Stimulated activated naive CD4-positive, alpha-beta T cell (primary cell): Measurements from ENCODE around the gene KIAA1549.

Source experiments
- DNase-seq, 6 experiments: peaks; one replicate each; lab custom pipeline; 2025; lab: John Stamatoyannopoulos, UW

KIAA1549 gene

DNA sequence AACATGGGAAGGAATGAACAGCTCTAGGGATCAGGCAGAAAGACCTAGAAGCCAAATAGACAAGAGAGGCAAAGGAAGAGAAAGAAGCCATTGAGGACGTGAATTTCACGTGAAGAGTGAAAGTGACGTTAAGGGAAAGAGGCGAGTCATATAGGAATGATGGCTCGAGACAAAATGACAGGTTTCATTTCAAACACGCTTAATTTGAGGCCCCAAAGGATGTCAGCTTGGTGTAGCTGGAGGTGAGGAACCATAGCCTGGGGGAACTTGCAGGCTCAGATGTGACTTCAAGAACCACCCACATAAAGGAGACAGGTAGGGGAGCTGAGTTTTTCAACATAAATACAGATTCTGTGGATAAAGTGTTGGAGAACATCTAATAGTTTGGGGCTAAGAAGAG lies 98.9 kb downstream of the KIAA1549 start:
- no peak for DNase-seq

DNA sequence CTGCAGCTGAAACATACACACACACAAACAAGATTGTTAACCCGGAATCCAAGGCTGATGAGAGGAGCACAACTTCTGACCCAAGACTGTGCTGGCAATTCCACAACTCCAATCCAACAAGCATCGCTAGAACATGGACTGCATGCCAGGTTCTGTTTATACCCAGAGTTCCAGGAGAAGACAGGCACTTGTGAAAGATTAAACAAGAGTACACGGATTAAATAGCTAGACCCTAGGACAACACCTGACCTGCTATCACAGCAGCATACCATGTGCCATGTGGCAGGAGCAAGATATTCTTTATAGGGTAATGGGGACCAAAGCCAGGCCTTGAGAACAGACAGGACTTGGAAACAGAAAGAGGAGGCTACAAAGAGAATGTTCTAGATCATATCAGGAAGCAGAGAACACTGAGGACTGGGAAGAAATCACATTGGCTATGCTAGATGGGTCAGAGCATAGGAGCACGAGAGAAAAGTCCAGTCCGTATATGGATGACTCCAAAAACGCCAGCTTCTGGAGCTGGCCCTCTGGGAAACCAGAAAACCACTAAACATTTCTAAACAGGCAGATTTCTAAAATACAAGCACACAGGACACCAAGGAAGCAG lies 99.5 kb downstream of the KIAA1549 start:
- DNase-seq = no peak

DNA sequence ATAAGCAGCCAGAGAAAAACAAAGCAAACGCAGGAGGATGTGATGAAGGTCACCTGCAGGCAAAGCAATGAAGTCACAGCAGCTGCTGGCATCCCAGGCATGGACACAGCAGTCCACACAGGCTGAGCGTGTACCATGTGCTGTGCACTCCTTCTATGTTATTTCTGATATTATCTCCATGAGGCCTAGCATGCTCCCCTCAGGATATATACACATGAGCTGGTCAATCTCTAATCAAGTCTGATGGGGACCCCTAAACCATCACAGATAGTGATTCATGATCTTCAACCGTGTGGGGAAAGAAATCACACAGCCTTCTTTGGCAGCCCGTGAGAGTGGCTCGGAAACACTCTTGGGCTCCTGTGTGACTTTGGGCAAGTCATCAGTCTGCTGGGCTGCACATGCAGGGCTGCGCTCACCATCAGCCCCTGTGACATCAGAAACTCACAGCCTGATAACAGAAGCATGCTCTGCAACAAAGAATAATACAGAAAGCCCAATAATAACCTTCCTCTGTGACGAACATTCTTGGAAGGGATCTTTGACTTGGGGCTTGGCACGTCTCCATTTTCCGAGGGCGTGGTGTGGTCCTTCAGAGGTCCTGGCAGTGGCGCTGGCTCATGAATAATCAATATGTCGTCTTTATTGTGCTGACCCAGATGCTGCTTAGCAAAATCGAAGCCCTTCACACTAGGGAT lies 100.2 kb downstream of the KIAA1549 start:
- no peak for DNase-seq

DNA sequence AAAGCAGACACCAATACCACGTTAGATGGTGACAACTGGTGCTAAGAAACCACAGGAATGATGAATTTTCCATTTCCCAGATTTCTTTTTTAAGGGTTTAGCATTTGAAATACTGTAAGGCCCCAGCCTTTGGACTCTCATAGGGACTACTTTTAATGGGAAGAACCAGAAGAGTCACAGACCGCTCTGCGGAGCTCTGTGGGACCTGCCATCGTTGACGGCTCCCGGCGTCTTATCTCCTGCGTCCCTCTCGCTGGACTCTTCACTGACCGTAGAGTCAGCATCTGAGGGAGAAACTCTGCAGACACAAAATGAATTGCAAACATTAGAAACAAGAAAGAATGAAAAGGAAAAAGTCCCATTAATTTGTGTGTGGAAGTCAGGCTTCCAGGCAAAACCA lies 101.8 kb downstream of the KIAA1549 start:
- no peak for DNase-seq

DNA sequence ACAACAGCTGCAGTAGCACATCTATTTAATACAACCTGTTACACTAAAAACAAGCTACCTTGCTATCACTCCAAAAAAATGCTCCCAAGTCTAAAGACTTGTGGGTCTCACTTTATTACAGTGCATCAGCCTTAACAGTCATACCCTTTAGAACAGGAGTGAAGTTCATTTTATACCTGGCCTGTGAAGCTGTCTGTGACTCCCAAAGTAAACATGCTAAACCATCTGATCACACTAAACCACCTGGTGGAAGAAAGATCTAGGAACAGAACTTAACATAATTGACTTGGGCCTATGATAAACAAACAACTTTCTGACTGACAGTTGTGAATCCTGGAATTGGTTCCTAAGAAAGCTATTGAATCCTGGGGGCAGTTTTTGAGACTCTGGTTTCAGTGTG lies 102.3 kb downstream of the KIAA1549 start:
- no peak for DNase-seq

DNA sequence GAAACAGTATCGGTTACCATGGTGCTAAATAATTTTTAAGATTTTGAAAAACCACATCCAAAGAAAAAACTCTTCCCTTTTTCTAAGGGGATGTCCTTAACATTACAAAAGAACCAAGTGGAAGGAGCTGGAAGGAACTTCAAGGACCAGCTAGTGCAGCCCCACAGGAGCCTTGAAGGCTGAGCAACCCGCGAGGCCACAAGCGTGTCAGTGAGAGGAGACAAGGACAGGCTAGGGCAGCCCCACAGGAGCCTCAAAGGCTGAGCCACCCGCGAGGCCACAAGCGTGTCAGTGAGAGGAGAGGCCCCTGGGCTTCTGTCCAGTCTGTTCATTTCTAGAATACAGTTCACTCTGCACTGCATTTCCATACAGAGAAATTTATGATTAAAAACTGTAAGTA lies 103.1 kb downstream of the KIAA1549 start:
- DNase-seq = no peak

DNA sequence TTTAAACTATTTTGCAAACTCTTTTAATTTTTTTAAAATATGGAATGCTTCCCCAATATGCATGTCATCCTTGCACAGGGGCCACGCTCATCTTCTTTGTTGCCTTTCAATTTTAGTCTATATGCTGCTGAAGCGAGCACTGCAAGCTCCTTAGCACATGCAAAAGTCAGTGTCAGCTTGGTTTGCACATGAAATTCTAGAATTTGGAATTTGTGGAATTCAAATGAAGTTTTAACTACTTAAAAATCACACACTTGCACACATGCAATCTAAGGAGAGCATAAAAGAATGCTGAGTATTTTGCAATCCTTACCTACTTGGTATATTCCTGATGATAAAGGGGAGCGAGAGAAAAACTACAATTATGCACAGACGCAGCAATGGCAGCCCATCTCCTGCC lies 104.9 kb downstream of the KIAA1549 start:
- DNase-seq = no peak

DNA sequence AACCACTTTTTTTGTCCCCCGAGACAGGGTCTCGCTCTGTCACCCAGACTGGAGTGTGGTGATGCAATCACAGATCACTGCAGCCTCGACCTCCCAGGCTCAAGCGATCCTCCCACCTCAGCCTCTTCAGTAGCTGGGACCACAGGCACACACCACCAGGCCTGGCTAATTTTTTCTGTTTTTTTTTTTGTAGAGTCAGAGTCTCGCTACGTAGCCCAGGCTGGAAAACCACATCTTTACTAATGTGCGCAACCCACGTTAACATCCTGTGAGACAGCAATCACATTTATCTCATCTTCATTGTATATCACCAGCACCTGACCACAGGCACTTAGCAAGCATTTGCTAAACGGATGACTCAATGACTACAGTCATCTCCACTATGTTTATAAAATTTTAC lies 105.4 kb downstream of the KIAA1549 start:
- DNase-seq = peak in 5 of 6 experiments; percentile 3 to 67 (median 67)

DNA sequence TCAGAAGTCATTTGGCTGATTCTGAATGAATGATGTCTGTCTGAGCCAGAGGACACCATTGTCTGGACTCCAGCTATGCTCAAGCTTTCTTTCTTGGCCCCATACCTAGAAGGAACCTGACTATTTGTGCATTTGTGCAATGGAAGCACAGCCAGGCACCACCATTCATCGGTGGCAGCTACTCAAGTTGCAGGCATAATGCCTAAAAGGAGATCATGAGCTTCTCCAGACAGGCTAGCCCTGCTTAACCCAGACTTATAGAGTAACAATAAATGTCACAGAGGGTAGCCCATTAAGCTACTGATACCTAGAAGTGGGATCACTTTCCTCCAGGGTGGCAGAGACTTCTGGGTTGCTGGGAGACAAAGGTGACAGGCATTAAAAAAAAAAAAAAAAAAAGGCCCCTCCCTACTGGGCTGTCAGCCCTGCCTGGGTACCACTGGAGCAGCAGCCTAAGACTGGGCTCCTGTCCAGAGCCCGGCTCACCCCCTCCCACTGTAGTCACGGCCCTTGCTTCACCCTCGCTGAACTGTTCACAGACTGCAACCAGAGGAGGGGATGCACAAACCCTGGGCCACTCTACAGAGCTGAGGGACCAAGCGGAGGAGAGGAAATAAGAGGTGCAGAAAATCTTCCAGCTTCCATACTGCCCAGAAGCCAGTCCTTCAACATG lies 107.8 kb downstream of the KIAA1549 start:
- no peak for DNase-seq

DNA sequence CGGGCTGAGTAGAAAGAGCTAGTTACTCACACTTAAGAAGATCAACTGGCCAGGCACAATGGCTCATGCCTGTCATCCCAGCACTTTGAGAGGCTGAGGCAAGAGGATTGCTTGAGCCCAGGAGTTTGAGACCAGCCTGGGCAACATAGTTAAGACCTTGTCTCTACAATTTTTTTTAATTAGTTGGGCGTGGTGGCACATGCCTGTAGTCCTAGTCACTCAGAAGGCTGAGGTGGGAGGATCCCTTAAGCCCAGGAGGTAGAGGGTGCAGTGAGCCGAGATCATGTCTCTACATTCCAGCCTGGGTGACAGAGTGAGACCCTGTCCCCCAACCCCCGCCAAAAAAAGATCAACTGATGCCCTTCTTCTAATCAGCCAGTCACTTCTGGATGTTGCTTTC lies 108.6 kb downstream of the KIAA1549 start:
- DNase-seq = no peak

DNA sequence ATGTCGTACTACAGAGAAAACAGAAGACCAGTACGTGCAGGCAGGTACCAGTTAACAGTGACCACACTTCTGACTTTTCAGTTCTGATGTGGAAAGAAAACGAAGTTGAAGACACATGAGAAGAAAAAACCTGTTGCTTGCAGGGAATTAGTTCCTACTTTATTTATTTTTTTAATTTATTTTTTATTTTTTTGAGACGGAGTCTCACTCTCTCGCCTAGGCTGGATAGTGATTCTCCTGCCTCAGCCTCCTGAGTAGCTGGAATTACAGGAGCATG lies 109.4 kb downstream of the KIAA1549 start:
- DNase-seq = no peak

DNA sequence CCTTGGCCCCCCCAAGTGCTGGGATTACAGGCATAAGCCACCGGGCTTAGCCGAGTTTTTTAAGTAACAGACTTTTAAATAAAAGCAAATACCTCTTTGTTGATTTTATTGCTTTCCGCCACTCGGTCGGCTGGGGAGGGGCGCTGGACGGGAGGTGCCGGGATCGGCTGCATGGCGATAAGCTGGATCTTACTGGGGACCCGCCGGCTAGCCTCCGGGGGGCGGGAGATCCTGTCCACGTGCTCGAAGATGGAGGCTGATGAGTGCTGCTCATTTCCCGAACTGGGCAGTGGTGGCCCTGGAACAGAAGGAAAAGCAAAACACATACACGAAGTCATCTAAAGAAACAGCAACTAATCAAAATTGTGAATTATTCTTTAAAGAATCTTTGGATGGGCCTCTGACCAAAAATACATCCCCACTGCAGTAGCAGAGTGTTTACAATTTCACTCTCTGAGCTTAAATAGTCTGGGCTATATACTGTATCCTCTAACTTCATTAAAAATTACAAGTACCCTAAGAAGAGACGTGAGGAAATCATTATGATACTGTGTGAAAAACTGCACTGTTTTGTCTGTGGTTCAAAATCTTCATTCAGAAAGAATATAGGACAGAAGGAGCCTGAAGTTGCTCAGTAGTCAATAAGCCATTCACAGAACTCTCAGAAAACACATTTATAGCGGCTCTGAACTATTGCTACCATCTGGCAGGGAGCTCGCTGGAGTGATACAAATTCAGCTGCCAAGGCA lies 110.0 kb downstream of the KIAA1549 start:
- DNase-seq = no peak

DNA sequence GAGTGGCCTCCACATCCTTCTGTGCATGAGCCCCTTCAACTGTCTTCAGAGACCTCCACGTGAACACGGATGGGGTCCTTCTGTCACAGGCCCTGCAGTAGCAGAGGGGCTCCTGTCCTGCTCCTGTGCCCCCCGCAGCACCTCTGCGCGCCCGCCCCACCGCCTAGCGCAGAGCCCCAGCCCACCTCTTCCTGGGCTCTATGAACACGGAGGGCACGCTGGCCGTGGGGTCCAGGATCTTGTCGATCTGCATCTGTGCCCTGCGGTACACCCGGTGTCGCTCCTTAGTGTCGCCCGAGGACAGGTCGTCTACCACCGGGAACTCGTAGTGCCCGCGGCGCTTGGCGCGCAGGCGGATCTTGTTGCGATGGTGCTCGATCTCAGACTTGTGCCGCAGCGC lies 111.8 kb downstream of the KIAA1549 start:
- DNase-seq = no peak

DNA sequence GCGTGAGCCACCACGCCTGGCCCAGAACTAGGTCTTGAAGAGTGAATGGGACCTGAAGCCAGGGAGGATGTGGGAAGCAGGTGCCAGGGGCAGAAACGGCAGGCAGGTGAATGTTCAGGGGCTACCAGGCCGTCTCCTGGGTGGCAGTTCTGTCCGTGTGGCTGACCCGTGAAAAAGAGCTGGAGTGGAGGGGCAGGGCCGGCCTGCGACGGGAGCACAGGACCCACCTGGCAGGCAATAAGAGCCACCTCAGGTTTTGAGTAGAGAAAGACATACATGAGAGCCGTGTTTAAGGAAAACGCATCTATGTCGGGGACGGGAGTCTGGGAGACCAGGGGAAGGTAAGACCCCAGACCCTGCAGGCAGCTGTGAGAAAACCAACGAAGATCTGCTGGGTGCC lies 112.5 kb downstream of the KIAA1549 start:
- no peak for DNase-seq

DNA sequence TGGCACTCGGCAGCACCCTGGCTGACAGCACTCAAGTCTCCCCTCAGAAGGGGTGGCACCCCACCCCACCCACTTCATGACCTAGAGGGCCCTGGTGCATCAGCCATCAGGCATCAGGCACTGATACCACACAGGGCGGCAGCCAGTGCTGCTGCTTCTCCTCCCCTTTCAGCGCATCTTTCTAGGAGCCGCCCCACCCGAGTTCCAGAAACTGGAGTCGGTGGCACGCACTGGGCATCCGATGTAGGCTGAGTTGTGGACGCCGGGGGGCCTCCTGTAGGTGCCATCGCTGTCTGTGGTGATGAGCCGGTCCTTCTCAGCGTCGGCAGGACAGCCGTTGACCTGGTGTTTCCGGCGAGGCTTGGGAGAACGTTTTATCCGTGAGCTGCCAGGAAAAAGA lies 113.4 kb downstream of the KIAA1549 start:
- DNase-seq = no peak

DNA sequence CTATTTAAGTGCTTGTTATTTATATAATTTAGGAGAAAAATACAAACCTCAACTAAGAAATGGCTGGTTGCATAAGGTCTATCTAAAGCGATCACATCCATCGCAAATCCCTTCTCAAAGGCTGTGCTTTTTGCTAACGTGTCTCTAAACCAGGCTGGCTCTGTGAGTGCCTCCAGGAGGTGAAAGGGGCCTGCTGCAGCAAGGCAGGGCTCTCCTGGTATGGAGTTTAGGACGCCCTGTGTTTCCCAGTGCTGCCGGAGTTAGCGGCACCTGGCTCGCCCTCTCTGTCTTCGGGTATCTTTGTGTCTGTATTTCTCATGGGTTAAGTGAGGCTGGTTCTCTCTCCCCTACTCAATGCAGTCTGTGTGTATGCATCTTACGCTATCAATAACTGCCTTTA lies 114.8 kb downstream of the KIAA1549 start:
- no peak for DNase-seq

DNA sequence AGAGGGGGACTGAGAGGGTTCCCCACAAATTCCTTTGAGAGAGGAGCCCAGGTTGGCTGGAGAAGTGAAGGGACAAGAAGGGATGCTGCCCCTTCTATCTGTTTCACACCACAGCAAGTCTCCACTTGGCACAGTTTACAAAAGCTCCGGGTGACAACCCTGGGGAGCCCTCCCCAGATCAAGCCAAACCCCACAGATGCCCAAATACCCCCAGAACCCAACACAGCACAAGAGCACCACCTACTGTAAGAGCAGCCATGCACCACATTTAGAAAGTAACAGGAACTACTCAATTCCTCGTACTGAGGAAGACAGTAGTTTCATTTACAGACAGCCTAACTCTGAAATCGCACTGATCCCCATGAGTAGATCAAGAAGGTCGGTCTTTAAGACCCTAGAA lies 115.3 kb downstream of the KIAA1549 start:
- peak in 5 of 6 experiments; percentile 22 to 54 (median 39) for DNase-seq

DNA sequence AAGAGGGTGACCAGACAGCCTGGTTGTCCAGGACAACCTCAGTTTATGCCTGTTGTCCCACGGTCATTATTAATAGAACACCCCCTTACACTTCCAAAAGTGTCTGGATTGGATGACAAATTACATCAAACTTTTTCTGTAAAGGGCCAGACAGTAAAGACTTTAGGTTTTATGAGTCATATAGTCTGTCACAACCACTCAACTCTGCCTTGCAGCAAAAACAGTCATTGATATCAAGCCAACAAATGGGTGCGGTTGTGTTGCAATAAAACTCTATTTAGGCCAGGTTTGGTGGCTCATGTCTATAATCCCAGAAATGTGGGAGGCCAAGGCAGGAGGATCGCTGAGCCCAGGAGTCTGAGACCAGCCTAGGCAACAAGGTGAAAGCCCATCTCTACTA lies 116.5 kb downstream of the KIAA1549 start:
- no peak for DNase-seq

DNA sequence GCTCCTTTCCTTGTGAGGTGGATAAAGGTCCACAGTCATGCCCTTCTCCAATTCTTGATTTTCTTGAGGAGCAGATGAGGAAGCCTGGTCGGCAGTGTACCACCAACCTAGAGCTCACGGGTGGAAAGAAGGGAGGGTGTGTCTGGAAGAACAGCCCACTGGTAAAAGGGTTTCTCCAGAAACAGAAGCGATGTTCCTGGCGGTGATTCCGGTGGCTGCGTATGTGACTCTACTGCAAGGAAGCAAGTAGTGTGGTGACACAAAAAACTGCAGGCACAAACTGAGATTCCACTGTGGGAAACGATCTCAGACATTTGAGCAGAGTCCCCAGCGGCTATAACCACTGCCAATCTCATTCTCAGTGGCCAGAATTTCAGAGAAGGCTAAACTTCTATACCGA lies 117.3 kb downstream of the KIAA1549 start:
- DNase-seq = no peak

DNA sequence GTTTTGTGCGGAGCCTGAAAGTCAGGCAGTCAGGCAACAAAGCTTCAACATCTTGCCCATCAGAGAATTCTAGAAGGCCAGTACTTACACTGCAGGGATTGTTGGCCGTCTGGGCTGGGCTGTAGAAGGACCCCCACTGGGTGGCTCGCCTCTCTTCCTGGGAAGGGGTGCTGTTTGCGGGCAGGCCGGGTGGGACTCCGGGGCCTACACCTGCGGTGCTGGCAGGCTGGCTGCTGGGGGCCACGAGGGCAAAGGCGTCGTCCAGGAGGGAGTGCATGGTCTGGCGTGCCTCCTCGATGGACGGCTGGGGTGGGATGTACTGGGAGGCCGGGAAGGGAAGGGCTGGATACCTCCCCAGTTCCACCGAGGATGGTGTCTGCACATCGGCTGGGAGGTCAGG lies 120.1 kb downstream of the KIAA1549 start:
- no peak for DNase-seq

DNA sequence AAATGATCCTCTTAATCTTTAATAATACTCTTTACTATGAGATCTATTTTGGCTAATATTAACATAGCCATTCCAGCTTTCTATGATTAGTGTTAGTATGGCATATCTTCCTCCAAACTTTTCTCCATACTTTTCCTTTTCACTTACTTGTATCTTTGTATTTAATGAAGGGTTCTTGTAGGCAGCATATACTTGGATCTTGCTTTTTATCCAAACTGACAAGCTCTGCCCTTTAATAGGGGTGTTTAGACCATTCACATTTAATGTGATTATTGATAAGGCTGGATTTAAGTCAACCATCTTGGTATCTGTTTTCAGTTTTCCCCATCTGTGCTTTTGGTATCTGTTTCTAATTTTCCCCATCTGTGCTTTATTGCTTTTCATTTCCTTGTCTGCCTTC lies 123.5 kb downstream of the KIAA1549 start:
- DNase-seq = no peak

DNA sequence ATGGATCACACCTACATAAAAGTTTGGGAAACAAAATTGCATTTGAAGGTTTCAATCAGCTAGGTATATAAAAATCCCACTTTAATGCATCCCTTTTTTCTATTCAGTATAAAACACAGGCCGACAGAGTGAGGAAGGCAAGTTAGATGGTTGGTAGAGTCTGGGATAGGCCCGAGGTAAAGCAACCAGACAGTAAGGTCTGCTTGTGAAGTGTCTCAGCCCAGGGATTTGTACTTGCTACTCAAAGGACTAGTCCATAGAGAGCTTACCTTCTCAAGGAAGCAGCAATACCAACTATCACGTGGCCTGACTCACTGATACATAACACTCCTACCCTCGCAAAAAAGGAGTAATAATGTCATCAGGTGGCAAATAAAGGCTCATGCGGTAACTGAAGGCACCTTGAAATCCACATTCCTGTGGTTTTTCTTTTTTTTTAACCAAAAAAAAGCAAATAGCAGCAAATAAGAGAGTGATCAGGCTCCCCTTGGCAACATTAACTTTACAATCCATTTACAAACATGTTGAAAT lies 127.0 kb downstream of the KIAA1549 start:
- DNase-seq = no peak

DNA sequence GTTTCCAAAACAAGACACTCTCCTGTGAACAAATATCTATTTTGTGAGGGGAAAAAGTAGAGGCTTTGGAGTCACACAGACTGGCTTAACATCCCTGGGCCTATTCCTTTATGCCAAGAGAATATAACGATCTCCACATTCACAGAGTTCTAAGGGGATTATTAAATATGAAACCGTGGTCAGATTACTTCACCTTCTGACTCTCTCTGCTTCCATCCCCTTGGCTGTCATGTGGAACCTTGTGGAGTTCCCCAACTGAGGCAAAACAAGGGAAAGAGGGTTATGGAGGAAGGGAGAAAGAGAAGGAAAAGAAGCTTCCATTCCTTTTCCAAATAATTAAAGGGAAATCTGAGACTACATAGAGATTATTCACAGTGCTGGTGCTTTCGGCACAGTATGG lies 127.7 kb downstream of the KIAA1549 start:
- no peak for DNase-seq
